ENCODE data around the gene SPANXN4. TPM values are rescaled to one million over a fixed set of nuclear protein-coding genes. Genes with fewer than 3 reads are reported as not detected.

Gene SPANXN4
- total RNA-seq, 1 experiment from 2014 or later, result not detected

GRCh38 chrX:143058120-143058519 is 32.4 kb downstream of the SPANXN4 start:
- Histone ChIP-seq H3K18ac (ENCODE audit: insufficient read length, low read depth, low read length) (no peak overlapping the region), H4K5ac (ENCODE audit: insufficient read length, low read depth, low read length) (no peak overlapping the region), H3K14ac (ENCODE audit: insufficient read depth, low read length) (no peak overlapping the region), H4K20me1 (ENCODE audit: control insufficient read depth, insufficient read depth, insufficient read length) (no peaks in the 10 kb centered on the region), H3K23ac (ENCODE audit: insufficient read length, low read depth, low read length) (no peak overlapping the region), H3K4ac (ENCODE audit: low read depth, low read length) (no peak overlapping the region), H2BK15ac (ENCODE audit: low read depth, low read length) (no peak overlapping the region), H2BK120ac (ENCODE audit: low read depth, low read length, poor library complexity, severe bottlenecking) (no peak overlapping the region), H3T11ph (ENCODE audit: low read length) (no peak overlapping the region), H2AK5ac (ENCODE audit: insufficient read length, low read length) (no peak overlapping the region), H3K79me1 (ENCODE audit: insufficient read depth, low read depth, low read length, poor library complexity, severe bottlenecking) (no peaks in the 10 kb centered on the region), H3K4me2 (ENCODE audit: insufficient read depth, insufficient read length, low read length) (no peak overlapping the region), H3K9me3 (ENCODE audit: control insufficient read depth, low read depth, low read length) (peaks cover 1% of the 10 kb centered on the region), H3K56ac (ENCODE audit: insufficient read length, low read depth, low read length) (no peak overlapping the region), H2AFZ (ENCODE audit: low read length) (no peak overlapping the region), H4K8ac (replicated peaks; ENCODE audit: insufficient read length, low read depth, low read length) (no peak overlapping the region), H3K79me2 (ENCODE audit: insufficient read depth, low read length) (no peaks in the 10 kb centered on the region), H2BK20ac (ENCODE audit: low read depth, low read length, poor library complexity, severe bottlenecking) (no peak overlapping the region), H3K4me1 (ENCODE audit: insufficient read depth, low read length) (no peaks in the 10 kb centered on the region), H4K91ac (ENCODE audit: insufficient read length, low read depth, low read length) (no peak overlapping the region), H2BK12ac (ENCODE audit: insufficient read length, low read depth, low read length) (no peak overlapping the region), H3K23me2 (ENCODE audit: insufficient read length, low read depth, low read length, poor library complexity, severe bottlenecking) (no peaks in the 10 kb centered on the region), H3K27me3 (ENCODE audit: insufficient read depth, low read length) (no peaks in the 10 kb centered on the region), H3K9ac (ENCODE audit: extremely low read depth, insufficient read length, low read length) (no peak overlapping the region), H3K27ac (ENCODE audit: insufficient read length, low read depth, low read length) (no peak overlapping the region), H2BK5ac (ENCODE audit: insufficient read length, low read length) (no peak overlapping the region)
- Mint-ChIP-seq H3K27me3 (ENCODE audit: low read depth) (peaks cover 2% of the 10 kb centered on the region; the same call in 1 of the 2 replicates), H3K9me3 (peaks cover 47 to 52% of the 10 kb centered on the region in 2 experiments), H3K4me1 (peaks cover 0 to 4% of the 10 kb centered on the region in 2 experiments; a peak in 2 of 4 replicates), H3K36me3 (ENCODE audit: insufficient read depth in 1 of 3, low read depth in 3 of 3) (peaks cover 0 to 6% (median 0%) of the 10 kb centered on the region in 3 experiments; a peak in 2 of 7 replicates), H3K4me3 (no peak overlapping the region), H3K27ac (no peak overlapping the region)
- WGBS (ENCODE audit: extremely low coverage, insufficient read length, low lambda C conversion rate), result no CpG with 5 or more reads among the region's 4 CpGs
- no peak for TF ChIP-seq CTCF (conservative IDR thresholded peaks at IDR 0.05)
- DNase-seq, result no peak
